GM19035 (cell line): ENCODE measurements around the gene SFT2D1.
A peak's percentile ranks its signal among the peaks of the same experiment; 100 is the strongest.

ENCODE experiments used
- ATAC-seq: cut with Tn5 transposase; IDR thresholded peaks from one replicate; pipeline ENCODE4 v1.9.1; 2021; ENCODE audit not compliant: unreplicated experiment

Gene SFT2D1

DNA sequence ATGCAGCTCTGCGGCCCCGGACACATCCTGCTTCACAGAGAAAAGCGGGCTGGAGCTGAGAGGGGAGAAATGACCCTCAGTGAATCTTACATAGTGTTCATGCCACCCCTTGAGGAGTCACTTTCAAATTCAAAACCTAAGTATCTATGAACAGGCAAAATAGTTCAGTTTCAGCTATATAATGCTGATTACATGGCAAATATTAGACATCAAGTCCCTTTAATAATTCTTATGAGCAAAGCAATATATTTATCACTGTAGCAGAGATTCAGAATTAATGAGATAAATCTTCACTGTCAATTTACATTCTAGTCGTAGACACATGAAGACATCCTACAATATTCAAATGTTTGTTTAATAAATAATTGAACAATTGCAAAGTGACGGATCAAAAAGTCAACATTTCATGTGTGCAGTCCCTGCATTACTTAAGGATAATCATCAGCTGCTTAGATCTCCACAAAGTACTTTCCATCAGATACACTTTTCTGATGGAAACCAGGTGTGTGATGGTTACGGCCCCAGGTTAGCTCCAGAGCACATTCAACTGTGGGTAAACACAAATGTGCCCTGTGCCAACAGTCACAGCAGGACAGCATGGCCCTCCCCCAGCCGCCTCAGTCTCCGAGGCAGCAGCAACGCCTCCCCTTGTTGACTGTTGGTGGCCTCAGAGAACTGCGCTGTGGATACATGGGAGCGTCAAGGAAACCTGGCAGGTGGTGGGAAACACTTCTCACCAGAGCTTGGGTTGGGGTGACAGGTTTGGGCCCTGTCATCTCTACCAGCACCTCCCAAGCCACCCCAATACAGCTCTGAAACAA, 33.4 kb downstream of the SFT2D1 start:
- no peak for ATAC-seq

DNA sequence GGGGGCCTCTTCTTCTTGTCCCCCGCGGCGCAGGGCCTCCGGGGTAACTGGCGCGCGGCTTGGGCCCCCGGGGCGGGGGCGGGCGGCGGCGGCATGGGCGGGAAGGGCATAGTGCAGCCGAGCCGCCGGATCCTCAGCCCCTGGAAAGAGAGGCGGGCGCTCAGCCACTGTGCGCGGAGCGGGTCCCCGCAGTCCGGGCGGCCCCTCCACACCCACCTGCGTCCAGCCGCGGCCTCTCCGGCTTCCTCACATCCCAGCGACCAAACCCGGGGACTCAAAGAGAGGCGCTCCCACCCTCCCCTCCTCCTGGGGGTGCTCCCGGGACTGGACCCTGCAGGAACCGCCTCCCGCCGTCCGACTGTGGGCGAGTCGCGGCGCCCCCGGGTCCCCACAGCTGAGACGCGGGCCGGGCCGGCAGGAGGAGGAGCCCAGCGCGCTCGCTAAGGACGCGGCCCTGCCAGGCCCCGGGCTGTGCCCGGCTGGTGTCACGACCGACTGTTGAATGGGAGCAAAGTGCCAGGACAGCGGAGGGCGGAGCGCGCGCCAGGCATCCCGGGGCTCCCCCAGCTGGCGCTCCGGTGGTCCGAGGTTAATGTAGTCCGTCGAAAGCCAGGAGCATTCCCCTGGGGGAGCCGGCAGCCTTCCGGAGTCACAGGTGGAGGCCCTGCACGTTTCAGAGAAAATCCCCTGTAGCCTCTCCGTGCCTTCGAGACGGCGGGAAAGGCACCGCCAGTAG, 34.1 kb downstream of the SFT2D1 start, which contains the start of gene PRR18:
PRR18 (minus strand) TSS at position 360 of the 736 bp plus-strand sequence; CDS start at position 110, 250 bp downstream.
- ATAC-seq = peak; percentile 43

DNA sequence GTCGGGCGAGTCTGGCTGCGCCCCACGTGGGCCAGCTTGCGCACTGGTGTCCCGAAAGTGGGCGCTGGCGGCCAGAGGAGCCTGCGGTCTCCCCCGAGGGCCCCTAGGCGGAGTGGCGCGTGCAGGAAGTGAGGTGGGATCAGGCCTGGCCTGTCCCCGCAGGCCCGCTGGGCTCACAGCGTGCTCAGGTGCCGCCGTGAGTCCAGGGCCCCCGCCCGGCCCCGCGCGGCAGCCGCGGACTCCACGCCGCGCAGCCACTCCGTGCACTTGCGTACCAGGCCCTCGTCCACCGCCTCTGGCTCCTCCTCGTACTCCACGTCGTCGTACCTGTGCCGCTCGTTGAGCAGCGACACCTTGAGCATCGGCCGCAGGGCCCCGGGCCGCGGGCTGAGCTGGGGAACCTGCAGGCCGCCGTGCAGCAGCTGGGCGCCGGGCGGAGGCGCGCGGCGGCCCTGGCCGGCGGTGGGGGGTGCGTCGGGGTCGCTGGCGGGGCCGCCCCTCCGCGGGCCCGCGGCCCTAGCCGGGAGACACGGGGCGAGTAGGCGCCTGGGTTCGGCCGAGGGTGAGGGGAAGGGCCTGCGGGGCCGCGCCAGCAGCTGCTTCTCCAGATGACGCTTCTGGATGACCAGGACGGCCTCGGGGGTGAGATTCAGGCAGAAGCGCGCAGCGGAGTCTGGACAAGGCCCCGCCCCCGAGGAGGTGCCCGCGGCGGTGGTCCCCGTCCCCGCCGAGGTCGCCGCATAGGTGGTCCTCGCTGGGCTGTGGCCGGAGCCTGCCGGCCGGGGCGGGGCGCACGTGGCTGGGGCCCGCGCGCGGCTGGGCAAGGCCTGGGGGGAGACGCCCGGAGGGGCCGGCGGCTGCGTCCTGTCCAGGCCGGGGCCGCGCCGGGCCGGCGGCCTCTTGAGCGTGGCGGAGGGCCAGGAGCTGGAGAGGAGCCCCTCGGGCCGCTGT, 35.0 kb downstream of the SFT2D1 start:
- peak; percentile 42 for ATAC-seq

DNA sequence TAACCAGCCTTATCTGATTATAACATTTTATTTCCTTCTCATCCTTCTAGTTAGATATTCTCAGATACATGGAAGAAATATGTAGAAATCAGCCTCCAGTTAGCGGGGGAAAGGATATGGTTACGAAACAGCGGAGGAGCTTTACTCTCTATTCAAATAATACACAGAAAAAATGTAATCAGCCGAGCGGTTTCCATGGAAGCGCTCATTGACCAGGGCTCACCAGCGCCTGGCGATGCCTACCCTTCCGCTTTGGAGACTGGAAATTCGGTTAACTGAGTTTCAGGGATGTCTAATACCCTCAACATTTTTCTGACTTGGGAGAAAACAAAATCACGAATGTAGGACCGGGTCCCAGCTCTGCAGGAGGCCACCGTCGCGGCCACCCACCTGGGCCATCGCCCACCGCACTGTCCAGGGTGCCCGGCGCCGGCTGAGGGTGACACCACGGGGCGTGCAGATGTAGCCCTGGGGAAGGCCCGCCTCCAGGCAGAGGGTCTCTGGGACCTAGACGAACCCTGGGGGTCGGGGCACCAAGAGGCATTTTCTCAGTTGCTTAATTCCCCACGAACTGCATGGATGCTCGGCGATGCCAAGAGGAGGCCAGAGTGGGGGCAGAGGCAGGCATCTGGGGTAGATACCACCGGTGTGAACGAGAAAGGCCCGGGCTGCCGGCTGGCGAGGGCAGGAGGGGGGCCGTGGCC, 35.8 kb downstream of the SFT2D1 start:
- no peak for ATAC-seq

DNA sequence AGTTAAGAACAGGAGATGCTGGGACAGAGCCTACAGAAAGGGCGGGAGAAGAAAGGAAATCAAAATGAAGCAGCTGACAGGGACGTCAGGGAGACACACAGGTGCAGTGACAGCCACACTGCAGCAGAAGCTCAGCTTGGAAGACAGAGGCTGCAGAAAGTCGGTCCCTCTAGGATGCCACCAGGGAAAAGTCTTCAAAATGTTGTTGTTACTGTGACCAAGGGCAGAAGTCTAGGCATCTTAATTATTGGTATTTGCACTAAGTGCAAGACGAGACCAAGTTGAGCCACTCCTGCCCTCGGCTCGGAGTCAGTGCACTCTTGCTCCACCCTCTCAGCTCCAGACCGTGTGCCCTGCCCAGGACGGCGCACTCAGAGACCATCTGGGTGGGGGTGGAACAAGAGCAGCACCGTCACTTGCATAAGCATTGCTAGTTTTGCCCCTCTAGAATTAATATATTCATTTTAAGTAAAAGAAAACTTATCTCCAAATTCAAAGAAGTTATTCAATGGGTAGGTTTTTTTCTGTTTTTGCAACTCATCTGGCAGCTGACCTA, 36.7 kb downstream of the SFT2D1 start:
- no peak for ATAC-seq

DNA sequence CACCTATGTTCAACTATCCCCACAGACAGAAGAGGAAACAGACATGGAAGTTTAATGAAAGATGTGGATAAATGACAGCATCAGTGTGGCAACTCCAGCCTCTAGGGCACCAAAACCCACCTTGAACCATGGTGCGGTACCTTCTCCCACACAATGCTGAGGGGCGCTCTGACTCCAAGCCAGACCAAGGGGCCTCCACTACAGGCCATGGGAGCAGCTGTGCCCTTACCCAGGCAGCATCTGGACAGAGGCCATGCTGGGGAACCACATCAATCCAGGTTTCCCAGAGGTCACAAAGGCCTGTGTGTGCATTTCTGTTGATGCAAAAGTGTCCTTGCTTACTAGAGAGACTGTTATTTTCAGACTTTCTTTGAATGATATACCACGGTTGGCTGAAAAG, 38.2 kb downstream of the SFT2D1 start:
- no peak for ATAC-seq

DNA sequence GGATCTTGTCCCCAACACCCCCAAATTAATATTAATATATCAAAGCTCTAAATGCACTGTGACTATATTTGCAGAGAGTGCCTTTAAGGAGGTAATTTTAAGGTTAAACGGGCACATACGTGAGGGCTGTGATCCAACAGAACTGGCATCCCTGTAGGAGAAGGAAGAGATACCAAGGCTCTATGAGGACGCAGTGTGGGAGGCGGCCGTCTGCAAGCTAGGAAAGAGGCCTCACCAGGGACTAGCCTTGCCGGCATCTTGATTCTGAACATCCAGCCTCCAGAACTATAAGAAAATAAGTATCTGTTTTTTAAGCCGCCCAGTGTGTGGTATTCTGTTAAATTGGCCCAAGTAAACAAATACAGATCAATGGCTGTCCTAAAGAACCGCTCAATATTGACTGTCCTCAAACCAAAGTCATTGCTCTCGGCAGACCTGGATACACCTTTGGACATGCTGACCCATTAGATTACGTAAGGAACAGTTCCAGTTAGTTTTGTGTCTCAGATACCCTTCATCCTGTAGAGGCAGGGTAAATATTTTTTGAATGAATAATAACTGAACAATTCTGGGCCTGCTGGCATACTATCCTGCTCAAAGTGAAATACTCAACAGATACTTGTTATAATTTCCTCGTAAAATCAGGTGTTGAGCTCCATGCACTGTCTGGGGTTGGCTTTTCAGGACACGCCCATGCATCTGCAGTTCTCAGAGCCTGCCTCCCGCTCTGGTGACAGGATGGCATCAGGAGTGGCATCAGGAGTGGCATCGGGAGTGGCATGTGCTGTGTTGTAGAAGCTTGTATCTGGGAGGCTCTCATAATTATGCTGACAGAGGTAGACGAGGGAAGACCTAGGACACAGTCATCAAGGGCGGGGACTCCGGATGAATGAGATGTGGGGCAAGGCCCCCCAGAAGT, 40.5 kb downstream of the SFT2D1 start:
- no peak for ATAC-seq

DNA sequence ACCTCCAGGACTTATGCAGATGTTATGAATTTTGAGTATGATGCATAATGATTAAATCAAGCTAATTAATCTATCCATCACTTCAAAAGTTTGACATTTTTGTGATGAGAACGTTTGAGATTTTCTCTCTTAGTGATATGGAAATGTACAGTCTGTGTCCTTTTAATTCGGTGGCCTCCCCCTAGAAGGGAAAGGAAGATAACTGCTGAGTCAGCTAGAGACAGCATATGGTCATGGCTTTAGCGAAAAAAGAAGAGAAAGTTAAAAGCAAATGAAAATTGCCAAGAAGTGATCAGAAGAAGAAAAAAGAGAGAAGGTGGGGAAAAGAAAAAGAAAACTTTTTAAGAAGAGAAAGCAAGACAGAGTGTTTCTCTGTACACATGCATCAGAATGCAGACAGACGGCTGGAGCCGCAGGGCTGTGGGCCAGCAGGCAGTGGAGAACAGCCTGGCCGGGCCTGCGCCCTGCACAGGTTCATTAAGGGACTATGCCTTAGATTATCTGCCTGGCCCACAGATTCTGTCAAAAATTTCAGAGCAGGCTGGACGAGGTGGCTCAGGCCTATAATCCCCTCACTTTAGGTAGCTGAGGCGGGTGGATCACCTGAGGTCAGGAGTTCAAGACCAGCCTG, 41.9 kb downstream of the SFT2D1 start:
- ATAC-seq = no peak

DNA sequence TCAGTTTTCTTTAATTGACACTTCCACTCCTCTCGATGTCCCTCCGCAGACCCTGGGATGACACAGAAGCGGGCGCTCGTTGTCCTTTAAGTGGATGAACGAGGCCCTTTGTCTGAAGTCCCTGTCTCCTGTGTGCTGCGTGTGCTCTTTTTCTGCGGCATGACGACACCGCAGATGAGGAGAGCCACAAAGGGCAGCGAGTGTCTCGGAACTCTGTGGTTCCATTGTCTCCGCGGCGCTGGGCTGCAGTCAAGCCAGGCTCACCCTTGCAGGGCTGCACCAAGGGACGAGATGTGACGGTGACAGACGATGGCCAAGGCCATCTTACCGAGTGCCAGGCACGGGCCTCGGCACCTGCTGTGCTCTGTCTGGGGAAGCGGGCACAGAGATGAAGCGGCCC, 44.7 kb downstream of the SFT2D1 start:
- no peak for ATAC-seq

DNA sequence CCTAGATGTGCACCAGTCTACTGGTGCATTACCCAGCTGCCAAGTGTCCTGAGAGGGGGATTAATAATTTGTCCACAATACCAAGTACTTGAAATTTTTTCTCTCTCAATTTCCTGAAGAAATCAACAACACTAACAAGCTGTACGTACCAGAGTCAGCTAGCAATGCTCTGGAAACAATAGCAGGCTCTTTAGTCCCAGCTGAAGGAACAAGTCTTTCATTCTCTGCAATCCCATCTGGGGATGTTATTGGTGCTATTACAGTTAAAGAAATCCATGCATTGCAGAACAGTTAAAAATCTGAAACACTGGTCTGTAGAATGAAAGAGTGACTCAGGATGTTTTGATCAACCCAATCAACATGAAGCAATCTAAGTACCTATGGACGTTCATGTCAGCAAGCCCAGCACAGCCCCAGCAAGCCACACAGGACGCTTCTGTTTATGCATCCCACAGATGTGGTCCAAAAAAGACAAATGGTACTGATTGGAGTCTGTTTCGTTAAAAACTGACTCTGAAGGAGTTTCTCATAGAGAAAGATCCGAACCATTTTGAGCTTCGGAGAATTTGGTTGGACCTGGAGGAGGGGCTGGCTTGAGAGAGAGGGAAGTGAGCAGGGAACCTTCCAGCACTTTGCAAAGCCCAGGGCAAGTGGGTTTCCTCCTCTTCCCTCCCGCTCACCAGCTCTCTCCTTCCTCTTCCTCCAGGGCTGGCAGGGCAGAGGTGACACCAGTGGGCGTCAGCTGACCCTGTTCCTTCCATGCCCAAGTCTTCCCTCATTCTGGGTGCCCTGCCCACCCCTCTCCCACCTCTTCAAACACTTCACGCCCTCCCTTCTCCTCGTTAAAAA, 46.1 kb downstream of the SFT2D1 start:
- ATAC-seq = no peak

DNA sequence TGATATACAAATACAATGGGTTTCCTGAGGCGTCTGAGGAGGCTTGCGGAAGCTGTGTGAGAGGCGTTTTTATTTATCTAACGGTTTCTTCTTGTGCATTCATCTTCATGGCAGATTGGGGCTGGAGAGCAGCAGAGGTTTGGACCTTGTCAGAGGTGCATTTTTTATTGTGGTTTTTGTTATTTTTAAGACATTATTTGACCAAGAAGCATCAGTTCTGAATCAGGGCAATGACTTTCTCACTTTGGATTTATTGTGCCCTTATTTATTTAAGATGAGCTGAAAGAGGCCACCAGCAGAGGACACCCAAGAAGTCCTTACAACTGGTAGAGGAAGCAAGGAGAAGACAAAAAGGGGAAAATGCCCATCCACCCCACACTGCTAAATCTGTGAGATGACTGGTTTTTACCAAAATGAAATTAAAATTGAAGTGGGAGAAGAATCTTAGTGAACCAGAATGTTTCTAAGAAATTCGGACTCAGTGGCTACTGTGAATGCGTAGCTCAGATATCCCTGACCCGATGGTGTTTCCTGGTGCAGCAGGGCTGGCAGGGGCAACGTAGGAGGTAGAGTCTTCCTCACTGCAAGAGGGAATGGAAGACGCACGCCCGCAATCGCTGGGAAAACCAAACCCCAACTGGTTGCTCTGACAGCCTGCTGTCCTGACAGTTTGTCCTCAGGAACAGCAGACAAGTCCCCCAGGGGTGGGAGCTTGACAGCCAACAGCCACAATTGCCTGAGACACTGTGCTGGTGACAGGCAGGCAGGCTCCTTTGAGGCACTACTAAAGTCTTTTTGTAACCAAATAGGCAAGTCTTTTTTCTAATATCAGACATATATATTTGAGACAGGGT, 48.4 kb downstream of the SFT2D1 start:
- no peak for ATAC-seq

DNA sequence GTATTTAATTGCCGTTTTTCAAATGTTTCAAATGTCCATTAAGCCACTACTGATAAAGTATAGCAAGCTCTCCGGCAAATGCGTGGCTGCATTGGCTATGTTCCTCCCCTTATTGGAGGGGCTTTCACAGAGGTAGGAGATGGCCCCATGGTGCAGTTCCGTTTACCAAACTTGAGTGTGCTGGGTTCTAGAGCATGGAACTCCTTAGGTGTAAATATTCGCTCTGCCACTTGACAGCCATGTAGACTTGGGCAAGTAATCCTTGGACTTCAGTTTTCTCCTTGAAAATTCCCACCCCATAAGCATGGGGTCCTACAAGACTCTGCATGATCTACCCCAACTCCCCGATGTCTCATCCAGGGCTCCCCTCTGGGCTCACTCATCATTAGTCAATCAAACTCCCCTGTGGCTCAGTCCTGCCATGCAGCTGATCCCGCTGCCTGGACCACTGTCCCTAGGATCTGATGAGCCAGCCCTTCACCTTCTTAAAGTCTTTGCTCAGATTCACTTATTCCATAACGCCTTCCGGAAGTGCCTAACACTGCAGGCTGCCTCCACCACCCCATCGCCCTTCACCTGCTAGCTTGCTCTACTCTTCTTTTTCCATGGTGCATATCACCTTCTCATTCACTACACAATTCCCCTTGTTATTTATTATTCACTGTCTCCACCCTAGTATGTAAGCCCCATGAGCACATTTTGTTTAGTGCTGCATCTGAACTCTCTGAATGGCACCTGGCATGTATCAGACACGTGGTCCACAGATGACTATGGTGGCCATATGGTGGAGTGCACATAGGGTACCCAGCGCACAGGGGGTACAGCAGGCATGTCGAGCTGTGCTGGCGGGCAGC, 52.9 kb downstream of the SFT2D1 start:
- no peak for ATAC-seq

DNA sequence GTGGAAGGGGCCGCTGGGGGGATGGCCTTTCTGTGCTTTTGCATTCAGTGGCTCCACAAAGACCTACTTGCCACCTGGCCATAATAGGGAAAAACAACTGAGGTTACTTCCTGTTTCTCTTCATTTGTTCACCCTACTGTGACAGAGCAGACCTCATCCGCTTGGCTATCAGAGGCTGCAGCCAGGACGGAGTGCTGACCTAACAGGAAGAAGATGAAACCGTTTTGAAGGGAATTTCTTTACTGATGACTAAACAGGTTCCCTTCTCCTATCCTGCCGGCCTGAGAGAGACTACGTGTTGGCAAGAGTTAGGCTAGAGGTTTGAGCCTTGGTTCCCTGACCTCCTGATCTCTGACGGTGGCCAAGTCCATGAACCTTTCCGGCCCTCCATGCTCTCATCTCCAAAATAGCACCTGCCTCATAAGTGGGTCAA, 55.5 kb downstream of the SFT2D1 start:
- ATAC-seq = peak; percentile 89

DNA sequence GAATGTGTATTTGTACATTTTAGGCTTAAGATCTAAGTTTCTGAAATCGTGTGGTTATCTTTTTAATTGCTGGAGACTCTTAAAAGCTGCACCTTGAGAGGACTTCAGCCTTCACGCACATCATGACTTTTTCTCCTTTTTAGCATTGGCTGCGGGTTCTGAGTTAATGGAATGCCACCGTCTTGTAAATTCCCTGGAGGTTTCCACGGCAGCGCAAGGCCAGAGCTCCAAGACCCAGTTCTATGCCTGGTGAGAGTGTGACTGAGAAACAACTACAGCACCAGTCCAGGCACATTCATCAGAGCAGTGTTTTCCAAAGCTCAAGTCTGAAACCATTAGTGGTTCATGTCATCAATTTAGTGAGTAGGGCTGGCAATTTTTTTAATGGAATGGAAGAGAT, 57.1 kb downstream of the SFT2D1 start:
- no peak for ATAC-seq

DNA sequence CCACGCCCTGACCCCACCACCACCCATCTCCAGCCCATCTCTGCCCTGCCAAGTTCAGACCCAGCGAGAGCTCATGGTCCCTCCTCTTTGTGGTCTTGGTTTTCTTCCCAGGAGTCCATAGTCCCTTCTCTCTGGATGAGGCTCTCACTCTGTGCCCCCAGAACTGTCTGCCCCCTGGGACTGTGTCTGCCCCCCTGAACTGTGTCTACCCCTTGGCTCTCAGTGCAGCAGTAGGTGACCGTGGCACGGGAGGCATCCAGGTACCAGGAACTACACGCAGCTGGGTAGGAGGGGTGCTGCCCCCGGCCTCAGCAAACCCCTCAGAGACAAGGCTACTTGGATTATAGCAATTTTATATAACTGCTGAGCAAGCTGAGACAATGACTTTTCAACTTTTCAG, 57.7 kb downstream of the SFT2D1 start:
- no peak for ATAC-seq
